Prostate gland (tissue), 2 donors: ENCODE results near the gene PLXNB3.

Source experiments
- POLR2A ChIP-seq: fragments of 450-650 bp; IDR thresholded peaks from one replicate; pipeline ENCODE4 v1.6.1; 2016; ENCODE audit warnings: antibody characterized with exemption, mild to moderate bottlenecking
- TF ChIP-seq, protein P1 (sequence below), 4 experiments: fragments of 200-600 bp in 2 of 4; fragments of 450-650 bp in 2 of 4; sonication (generic) in 2 of 4; IDR thresholded peaks; 1 replicate in 3 of 4; 2 replicates in 1 of 4; pipeline ENCODE4 v1.5.1; 2016 to 2019; ENCODE audit warnings: antibody characterized with exemption in 4 of 4, mild to moderate bottlenecking in 2 of 4, moderate library complexity in 2 of 4

DNA sequence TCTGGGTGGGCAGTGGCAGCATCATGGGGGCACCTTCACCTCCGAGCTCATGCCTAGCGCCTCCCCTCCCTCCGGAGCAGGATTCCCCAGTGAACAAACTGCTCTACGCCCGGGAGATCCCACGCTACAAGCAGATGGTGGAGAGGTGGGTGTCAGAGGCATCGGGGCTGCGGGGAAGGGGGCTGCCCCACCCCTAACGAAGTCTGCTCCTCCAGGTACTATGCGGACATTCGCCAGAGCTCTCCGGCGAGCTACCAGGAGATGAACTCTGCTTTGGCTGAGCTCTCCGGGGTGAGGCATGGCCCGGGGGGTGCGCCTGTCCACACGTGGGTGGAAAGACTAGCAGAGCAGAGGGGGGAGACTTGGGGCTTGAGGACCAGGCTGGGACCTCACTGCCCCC is 14.1 kb downstream of the PLXNB3 start:
- no peak for TF ChIP-seq POLR2A
- TF ChIP-seq, protein P1, sequence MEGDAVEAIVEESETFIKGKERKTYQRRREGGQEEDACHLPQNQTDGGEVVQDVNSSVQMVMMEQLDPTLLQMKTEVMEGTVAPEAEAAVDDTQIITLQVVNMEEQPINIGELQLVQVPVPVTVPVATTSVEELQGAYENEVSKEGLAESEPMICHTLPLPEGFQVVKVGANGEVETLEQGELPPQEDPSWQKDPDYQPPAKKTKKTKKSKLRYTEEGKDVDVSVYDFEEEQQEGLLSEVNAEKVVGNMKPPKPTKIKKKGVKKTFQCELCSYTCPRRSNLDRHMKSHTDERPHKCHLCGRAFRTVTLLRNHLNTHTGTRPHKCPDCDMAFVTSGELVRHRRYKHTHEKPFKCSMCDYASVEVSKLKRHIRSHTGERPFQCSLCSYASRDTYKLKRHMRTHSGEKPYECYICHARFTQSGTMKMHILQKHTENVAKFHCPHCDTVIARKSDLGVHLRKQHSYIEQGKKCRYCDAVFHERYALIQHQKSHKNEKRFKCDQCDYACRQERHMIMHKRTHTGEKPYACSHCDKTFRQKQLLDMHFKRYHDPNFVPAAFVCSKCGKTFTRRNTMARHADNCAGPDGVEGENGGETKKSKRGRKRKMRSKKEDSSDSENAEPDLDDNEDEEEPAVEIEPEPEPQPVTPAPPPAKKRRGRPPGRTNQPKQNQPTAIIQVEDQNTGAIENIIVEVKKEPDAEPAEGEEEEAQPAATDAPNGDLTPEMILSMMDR (IDR thresholded peaks at IDR 0.05) = no peak
